Activated CD4-positive, alpha-beta T cell treated with anti-CD3 and anti-CD28 coated beads for 48 hours (primary cell): ENCODE measurements around the gene MAP1B.

ENCODE experiments used
- DNase-seq: peaks from one replicate; pipeline ENCODE4 v3.0.0-alpha.2; 2020

MAP1B gene

GRCh38 chr5:72256536-72256935, 149.3 kb downstream of the MAP1B start:
- no peak for DNase-seq
